Measurements from ENCODE around the gene OR2T8. TPM values are rescaled to one million over a fixed set of nuclear protein-coding genes. Genes with fewer than 3 reads are reported as not detected.

Gene OR2T8
- total RNA-seq, 1 experiment from 2014 or later, result not detected

- Histone ChIP-seq H3K4me1 (ENCODE audit: low read length) (no peaks in the 10 kb centered on the region), H3K27ac (ENCODE audit: low read length) (no peak overlapping the region), H3K9me3 (ENCODE audit: low read length) (0 out of 2 replicates have a peak, but pooled peaks cover 4% of the 10 kb centered on the region), H3K27me3 (ENCODE audit: low read length) (no peaks in the 10 kb centered on the region), H3K79me2 (ENCODE audit: low read length) (no peaks in the 10 kb centered on the region), H3K4me2 (ENCODE audit: low read depth, low read length, poor library complexity, severe bottlenecking) (no peak overlapping the region), H2AFZ (ENCODE audit: low read length) (no peak overlapping the region), H3K9me2 (replicated peaks; ENCODE audit: insufficient read depth, low read length) (no peaks in the 10 kb centered on the region), H4K20me1 (ENCODE audit: insufficient read depth, low read depth, low read length) (no peaks in the 10 kb centered on the region), H3K9ac (ENCODE audit: low read length) (no peak overlapping the region), H3K36me3 (ENCODE audit: insufficient read depth, low read length) (no peaks in the 10 kb centered on the region), H3K4me3 (ENCODE audit: low read length) (no peak overlapping the region)
- no peak for DNase-seq
Observed at GRCh38 chr1:247966532-247967204, 46.6 kb downstream of the OR2T8 start.

Other genes starting within 250 kb of the OR2T8 start
- gene OR13G1, start 240.5 kb upstream of the OR2T8 start, total RNA-seq (2014; rRNA removed; shearing (Covaris generic); ENCODE audit: low replicate concordance), result not detected in 2 replicates
- gene OR6F1, start 203.6 kb upstream of the OR2T8 start, total RNA-seq (2014; rRNA removed; shearing (Covaris generic); ENCODE audit: low replicate concordance), result not detected in 2 replicates
- not detected in 2 replicates for gene OR14K1, start 181.6 kb upstream of the OR2T8 start, total RNA-seq (2014; rRNA removed; shearing (Covaris generic); ENCODE audit: low replicate concordance)
- not detected in 2 replicates for gene OR14A2, start 172.1 kb upstream of the OR2T8 start, total RNA-seq (2014; rRNA removed; shearing (Covaris generic); ENCODE audit: low replicate concordance)
- gene OR1C1, start 159.7 kb upstream of the OR2T8 start, total RNA-seq (2014; rRNA removed; shearing (Covaris generic); ENCODE audit: low replicate concordance), result not detected in 2 replicates
- gene OR14A16, start 96.1 kb upstream of the OR2T8 start, total RNA-seq (2014; rRNA removed; shearing (Covaris generic); ENCODE audit: low replicate concordance), result not detected in 2 replicates
- not detected in 2 replicates for gene OR11L1, start 78.4 kb upstream of the OR2T8 start, total RNA-seq (2014; rRNA removed; shearing (Covaris generic); ENCODE audit: low replicate concordance)
- gene TRIM58, start 63.1 kb upstream of the OR2T8 start, total RNA-seq (2014; rRNA removed; shearing (Covaris generic); ENCODE audit: low replicate concordance), result not detected in 2 replicates
- not detected in 2 replicates for gene OR2W3, start 24.7 kb upstream of the OR2T8 start, total RNA-seq (2014; rRNA removed; shearing (Covaris generic); ENCODE audit: low replicate concordance)
- gene OR2AJ1, start 4.6 kb downstream of the OR2T8 start, total RNA-seq (2014; rRNA removed; shearing (Covaris generic); ENCODE audit: low replicate concordance), result not detected in 2 replicates
- gene OR2L8, start 28.6 kb downstream of the OR2T8 start, total RNA-seq (2014; rRNA removed; shearing (Covaris generic); ENCODE audit: low replicate concordance), result not detected in 2 replicates
- gene OR2AK2, start 45.0 kb downstream of the OR2T8 start, total RNA-seq (2014; rRNA removed; shearing (Covaris generic); ENCODE audit: low replicate concordance), result 0.22 TPM in 1 of 2 replicates, not detected in the other
- 0.19 TPM in 1 of 2 replicates, not detected in the other for gene OR2L5, start 93.4 kb downstream of the OR2T8 start, total RNA-seq (2014; rRNA removed; shearing (Covaris generic); ENCODE audit: low replicate concordance)
- 0.07 TPM in 1 of 2 replicates, not detected in the other for gene OR2L2, start 109.8 kb downstream of the OR2T8 start, total RNA-seq (2014; rRNA removed; shearing (Covaris generic); ENCODE audit: low replicate concordance)
- gene OR2L3, start 126.6 kb downstream of the OR2T8 start, total RNA-seq (2014; rRNA removed; shearing (Covaris generic); ENCODE audit: low replicate concordance), result not detected in 2 replicates
- not detected in 2 replicates for gene OR2L13, start 174.9 kb downstream of the OR2T8 start, total RNA-seq (2014; rRNA removed; shearing (Covaris generic); ENCODE audit: low replicate concordance)
- not detected in 2 replicates for gene OR2M5, start 224.9 kb downstream of the OR2T8 start, total RNA-seq (2014; rRNA removed; shearing (Covaris generic); ENCODE audit: low replicate concordance)